GM20000 (cell line): ENCODE data around the gene MCCD1.

Experiments used
- DNase-seq: peaks from one replicate; pipeline ENCODE4 v3.0.0; 2012; ENCODE audit warnings: low spot score
- TF ChIP-seq, protein P1 (sequence below): IDR thresholded peaks from 2 replicates; pipeline ENCODE4 v1.5.1; 2012; ENCODE audit warnings: mild to moderate bottlenecking, control low read depth; ENCODE audit errors: extremely low read depth, missing control alignments

The MCCD1 gene

DNA sequence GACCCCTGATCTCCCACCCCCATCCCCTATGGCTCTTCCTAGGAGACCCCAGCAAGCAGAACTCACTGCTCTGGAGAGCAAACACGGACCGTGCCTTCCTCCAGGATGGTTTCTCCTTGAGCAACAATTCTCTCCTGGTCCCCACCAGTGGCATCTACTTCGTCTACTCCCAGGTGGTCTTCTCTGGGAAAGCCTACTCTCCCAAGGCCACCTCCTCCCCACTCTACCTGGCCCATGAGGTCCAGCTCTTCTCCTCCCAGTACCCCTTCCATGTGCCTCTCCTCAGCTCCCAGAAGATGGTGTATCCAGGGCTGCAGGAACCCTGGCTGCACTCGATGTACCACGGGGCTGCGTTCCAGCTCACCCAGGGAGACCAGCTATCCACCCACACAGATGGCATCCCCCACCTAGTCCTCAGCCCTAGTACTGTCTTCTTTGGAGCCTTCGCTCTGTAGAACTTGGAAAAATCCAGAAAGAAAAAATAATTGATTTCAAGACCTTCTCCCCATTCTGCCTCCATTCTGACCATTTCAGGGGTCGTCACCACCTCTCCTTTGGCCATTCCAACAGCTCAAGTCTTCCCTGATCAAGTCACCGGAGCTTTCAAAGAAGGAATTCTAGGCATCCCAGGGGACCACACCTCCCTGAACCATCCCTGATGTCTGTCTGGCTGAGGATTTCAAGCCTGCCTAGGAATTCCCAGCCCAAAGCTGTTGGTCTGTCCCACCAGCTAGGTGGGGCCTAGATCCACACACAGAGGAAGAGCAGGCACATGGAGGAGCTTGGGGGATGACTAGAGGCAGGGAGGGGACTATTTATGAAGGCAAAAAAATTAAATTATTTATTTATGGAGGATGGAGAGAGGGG is 44.7 kb downstream of the MCCD1 start:
- DNase-seq, result no peak
- TF ChIP-seq, protein P1, sequence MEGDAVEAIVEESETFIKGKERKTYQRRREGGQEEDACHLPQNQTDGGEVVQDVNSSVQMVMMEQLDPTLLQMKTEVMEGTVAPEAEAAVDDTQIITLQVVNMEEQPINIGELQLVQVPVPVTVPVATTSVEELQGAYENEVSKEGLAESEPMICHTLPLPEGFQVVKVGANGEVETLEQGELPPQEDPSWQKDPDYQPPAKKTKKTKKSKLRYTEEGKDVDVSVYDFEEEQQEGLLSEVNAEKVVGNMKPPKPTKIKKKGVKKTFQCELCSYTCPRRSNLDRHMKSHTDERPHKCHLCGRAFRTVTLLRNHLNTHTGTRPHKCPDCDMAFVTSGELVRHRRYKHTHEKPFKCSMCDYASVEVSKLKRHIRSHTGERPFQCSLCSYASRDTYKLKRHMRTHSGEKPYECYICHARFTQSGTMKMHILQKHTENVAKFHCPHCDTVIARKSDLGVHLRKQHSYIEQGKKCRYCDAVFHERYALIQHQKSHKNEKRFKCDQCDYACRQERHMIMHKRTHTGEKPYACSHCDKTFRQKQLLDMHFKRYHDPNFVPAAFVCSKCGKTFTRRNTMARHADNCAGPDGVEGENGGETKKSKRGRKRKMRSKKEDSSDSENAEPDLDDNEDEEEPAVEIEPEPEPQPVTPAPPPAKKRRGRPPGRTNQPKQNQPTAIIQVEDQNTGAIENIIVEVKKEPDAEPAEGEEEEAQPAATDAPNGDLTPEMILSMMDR, result no peak

DNA sequence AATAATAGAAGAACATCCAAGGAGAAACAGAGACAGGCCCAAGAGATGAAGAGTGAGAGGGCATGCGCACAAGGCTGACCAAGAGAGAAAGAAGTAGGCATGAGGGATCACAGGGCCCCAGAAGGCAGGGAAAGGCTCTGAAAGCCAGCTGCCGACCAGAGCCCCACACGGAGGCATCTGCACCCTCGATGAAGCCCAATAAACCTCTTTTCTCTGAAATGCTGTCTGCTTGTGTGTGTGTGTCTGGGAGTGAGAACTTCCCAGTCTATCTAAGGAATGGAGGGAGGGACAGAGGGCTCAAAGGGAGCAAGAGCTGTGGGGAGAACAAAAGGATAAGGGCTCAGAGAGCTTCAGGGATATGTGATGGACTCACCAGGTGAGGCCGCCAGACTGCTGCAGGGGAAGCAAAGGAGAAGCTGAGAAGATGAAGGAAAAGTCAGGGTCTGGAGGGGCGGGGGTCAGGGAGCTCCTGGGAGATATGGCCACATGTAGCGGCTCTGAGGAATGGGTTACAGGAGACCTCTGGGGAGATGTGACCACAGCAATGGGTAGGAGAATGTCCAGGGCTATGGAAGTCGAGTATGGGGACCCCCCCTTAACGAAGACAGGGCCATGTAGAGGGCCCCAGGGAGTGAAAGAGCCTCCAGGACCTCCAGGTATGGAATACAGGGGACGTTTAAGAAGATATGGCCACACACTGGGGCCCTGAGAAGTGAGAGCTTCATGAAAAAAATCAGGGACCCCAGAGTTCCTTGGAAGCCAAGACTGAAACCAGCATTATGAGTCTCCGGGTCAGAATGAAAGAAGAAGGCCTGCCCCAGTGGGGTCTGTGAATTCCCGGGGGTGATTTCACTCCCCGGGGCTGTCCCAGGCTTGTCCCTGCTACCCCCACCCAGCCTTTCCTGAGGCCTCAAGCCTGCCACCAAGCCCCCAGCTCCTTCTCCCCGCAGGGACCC is 45.6 kb downstream of the MCCD1 start:
- DNase-seq, result peak; percentile 17
- TF ChIP-seq, protein P1, result peak; percentile 12

DNA sequence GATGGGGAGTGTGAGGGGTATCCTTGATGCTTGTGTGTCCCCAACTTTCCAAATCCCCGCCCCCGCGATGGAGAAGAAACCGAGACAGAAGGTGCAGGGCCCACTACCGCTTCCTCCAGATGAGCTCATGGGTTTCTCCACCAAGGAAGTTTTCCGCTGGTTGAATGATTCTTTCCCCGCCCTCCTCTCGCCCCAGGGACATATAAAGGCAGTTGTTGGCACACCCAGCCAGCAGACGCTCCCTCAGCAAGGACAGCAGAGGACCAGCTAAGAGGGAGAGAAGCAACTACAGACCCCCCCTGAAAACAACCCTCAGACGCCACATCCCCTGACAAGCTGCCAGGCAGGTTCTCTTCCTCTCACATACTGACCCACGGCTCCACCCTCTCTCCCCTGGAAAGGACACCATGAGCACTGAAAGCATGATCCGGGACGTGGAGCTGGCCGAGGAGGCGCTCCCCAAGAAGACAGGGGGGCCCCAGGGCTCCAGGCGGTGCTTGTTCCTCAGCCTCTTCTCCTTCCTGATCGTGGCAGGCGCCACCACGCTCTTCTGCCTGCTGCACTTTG is 46.7 kb downstream of the MCCD1 start, which contains the start of gene TNF:
Gene TNF, plus strand, starts transcription at position 231 of the 567 bp plus-strand sequence. Its CDS starts 177 bp downstream, at position 408.
- TF ChIP-seq, protein P1, result no peak
- DNase-seq, result peak; percentile 81

DNA sequence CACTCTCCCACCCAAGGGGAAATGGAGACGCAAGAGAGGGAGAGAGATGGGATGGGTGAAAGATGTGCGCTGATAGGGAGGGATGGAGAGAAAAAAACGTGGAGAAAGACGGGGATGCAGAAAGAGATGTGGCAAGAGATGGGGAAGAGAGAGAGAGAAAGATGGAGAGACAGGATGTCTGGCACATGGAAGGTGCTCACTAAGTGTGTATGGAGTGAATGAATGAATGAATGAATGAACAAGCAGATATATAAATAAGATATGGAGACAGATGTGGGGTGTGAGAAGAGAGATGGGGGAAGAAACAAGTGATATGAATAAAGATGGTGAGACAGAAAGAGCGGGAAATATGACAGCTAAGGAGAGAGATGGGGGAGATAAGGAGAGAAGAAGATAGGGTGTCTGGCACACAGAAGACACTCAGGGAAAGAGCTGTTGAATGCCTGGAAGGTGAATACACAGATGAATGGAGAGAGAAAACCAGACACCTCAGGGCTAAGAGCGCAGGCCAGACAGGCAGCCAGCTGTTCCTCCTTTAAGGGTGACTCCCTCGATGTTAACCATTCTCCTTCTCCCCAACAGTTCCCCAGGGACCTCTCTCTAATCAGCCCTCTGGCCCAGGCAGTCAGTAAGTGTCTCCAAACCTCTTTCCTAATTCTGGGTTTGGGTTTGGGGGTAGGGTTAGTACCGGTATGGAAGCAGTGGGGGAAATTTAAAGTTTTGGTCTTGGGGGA is 47.4 kb downstream of the MCCD1 start:
- DNase-seq, result peak; percentile 31
- TF ChIP-seq, protein P1, result no peak

DNA sequence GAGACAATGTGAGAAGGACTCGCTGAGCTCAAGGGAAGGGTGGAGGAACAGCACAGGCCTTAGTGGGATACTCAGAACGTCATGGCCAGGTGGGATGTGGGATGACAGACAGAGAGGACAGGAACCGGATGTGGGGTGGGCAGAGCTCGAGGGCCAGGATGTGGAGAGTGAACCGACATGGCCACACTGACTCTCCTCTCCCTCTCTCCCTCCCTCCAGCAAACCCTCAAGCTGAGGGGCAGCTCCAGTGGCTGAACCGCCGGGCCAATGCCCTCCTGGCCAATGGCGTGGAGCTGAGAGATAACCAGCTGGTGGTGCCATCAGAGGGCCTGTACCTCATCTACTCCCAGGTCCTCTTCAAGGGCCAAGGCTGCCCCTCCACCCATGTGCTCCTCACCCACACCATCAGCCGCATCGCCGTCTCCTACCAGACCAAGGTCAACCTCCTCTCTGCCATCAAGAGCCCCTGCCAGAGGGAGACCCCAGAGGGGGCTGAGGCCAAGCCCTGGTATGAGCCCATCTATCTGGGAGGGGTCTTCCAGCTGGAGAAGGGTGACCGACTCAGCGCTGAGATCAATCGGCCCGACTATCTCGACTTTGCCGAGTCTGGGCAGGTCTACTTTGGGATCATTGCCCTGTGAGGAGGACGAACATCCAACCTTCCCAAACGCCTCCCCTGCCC is 48.3 kb downstream of the MCCD1 start:
- peak; percentile 61 for DNase-seq
- TF ChIP-seq, protein P1, result no peak

DNA sequence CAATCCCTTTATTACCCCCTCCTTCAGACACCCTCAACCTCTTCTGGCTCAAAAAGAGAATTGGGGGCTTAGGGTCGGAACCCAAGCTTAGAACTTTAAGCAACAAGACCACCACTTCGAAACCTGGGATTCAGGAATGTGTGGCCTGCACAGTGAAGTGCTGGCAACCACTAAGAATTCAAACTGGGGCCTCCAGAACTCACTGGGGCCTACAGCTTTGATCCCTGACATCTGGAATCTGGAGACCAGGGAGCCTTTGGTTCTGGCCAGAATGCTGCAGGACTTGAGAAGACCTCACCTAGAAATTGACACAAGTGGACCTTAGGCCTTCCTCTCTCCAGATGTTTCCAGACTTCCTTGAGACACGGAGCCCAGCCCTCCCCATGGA is 48.8 kb downstream of the MCCD1 start:
- TF ChIP-seq, protein P1, result no peak
- DNase-seq, result no peak
